ENCODE measurements around the gene AAK1.
A peak's percentile ranks its signal among the peaks of the same experiment; 100 is the strongest.

The AAK1 gene

GRCh38 chr2:69531186-69531585, 112.4 kb downstream of the AAK1 start:
- no peak for DNase-seq

- no peak for DNase-seq
Measured at GRCh38 chr2:69529480-69529879, 114.1 kb downstream of the AAK1 start.

DNA sequence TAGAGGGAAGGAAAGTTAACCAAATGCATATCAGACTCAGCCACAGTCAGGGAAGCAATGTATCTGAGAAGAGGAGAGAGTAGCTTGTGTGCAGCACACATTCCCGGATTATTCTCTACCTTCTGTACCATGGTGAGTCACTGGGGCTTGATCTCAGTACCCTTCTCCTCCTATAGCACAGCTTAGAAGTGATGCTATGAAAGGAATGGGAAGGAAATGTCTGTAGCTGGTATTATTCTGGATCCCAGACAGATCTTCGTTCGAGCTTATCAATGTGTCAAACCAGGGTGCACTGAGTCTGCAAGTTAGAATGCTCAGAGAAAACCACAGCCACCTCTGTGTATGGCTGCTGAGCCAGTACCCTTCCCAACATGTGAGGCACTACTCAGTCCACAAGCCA, 118.3 kb downstream of the AAK1 start:
- no peak for DNase-seq

DNA sequence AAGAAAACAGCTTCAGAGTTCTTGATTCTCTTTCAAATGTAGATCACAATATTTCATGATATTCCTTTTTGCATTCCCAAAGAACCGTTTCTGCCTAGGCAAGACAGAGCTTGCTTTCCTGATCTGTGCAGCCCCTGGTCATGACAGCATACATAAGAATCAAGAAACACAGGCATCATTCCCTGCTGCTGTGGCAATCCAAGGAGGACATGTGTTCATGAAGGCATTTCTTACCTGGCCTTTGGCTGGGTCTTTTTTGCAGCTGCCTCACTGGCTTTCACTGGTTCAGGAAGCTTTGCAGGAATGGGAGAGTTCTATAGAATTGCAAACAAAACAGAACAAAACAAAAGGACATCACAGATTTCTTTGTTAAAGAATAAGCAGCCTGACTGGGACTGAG, 118.7 kb downstream of the AAK1 start:
- no peak for DNase-seq

- no peak for DNase-seq
Measured at GRCh38 chr2:69521747-69522146, 121.8 kb downstream of the AAK1 start.

GRCh38 chr2:69518841-69519240, 124.7 kb downstream of the AAK1 start:
- DNase-seq, result no peak

GRCh38 chr2:69517410-69517809, 126.1 kb downstream of the AAK1 start:
- DNase-seq, result no peak

DNA sequence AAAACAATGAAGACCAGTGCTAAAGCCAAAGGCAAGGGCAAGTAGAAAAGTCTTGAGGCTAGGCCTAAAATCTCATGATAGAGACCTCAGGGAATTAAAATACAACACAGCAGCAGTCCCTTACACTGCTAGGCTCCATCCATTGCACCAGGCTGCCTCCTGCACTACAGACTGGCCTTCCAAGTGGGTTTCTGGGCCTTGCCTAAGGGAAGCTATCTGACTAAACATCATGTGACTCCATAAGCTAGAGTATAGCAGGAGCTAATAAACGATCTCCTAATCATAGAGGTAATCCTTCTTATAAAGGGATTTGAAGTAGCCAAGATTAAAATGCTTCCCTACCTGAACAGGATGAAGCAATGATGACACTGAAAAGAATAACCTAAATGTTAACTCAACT, 128.7 kb downstream of the AAK1 start:
- DNase-seq, result peak in 3 of 4 experiments; percentile 19 to 37 (median 23)

- no peak for DNase-seq
Measured at GRCh38 chr2:69514406-69514805, 129.1 kb downstream of the AAK1 start.

- DNase-seq, result no peak
Measured at GRCh38 chr2:69512446-69512845, 131.1 kb downstream of the AAK1 start.

GRCh38 chr2:69510204-69510603, 133.3 kb downstream of the AAK1 start:
- DNase-seq, result no peak

GRCh38 chr2:69509750-69510140, 133.8 kb downstream of the AAK1 start:
- DNase-seq, result no peak

DNA sequence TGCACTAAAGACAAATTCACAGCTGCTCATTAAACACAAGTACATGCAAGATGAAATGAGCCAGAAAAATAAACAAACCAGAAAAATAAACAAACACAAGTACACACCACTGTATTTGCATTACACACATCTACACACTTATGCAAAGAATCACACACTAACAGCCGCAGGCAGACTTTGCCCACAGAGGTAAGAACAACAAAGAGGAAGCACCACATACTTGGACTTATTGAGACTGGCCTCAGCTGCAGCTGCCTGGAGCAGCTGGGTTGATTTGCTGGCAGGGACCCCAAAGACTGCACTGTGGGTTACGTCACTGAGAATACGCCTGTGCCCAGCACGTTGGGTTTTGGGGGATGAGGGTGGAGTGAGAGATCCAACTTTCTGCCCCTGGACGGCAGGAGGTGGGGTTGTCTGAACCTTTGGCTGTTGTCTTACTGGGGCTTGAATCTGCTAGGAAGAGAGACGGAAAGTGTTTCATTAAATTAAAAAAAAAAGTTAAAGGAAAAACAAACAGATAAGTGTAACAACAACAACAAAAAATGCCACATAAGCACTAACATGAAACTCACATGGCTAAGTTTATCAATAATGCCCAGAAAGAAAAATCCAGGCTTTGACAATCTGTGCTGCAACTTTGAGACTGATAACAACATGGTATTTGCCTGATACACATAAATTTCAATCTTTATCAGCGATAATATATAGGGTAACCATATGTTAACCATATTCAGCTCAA, 134.4 kb downstream of the AAK1 start:
- peak in 3 of 4 experiments; percentile 11 to 31 (median 29) for DNase-seq

- peak; percentile 63 to 91 (median 78) for DNase-seq
Measured at GRCh38 chr2:69505710-69506109, 137.8 kb downstream of the AAK1 start.

- peak; percentile 10 to 60 (median 42) for DNase-seq
Measured at GRCh38 chr2:69501301-69501700, 142.2 kb downstream of the AAK1 start.

DNA sequence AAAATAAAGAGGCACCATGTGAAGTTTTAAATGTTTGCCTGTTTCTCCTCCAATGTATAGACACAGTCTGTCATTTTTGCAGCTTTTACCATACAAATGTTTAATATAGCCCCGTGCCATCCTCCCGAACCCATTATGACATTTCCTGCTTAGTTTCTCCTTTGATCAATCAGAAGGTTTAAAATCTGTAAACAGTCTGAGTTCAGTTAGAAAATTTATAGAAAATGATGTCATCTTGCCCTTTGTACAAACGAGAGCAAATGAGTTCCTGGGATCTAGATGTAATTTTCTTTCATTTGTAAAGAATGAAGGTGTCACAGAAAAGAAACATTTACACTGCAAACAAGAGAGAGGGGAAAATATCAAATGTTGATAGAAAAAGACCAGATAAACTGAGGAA, 143.6 kb downstream of the AAK1 start:
- peak in 2 of 4 experiments; percentile 16 to 25 for DNase-seq

DNA sequence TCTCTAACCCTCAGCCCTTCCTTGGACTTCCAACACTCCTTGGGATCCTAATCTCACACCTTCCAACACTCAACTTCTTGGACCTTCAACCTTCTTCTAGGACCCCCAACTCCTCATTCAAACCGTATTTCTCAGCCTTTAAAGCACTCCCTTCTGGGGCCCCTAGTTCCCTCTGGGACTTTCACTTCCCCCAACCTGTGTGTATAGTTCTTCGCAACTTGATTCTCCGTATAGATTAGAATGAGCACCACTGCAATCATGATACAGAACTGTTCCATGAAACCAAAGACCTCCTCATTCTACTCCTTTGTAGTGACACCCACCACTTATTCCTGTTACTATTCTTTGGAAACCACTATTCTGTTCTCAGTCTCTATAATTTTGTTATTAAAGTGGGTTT, 144.3 kb downstream of the AAK1 start:
- peak; percentile 23 to 59 (median 46) for DNase-seq

GRCh38 chr2:69495861-69496260, 147.7 kb downstream of the AAK1 start:
- DNase-seq, result no peak

- no peak for DNase-seq
Measured at GRCh38 chr2:69495008-69495407, 148.5 kb downstream of the AAK1 start.

- DNase-seq, result no peak
Measured at GRCh38 chr2:69494126-69494525, 149.4 kb downstream of the AAK1 start.

GRCh38 chr2:69493268-69493667, 150.3 kb downstream of the AAK1 start:
- DNase-seq, result no peak

DNA sequence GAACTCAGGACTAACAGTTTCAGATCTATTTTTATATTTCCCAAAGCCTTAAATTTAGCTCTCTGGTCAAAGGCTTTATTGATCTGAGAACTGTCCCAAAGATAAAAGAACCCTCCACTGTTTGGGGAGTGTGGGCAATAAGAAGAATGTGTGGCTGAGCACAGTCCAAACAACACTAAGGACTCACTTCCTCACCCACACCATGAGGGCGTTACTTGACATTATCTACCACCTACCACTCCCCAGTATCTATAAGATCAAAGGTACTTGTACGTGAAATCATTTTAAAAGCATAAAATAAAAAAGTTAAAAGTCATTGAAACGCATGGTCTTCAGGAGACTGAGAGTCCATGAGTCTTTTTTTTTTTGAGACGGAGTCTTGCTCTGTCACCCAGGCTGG, 151.7 kb downstream of the AAK1 start:
- no peak for DNase-seq

GRCh38 chr2:69490486-69490885, 153.1 kb downstream of the AAK1 start:
- no peak for DNase-seq

- peak in 3 of 4 experiments; percentile 27 to 53 (median 52) for DNase-seq
Measured at GRCh38 chr2:69489793-69490192, 153.7 kb downstream of the AAK1 start.

- no peak for DNase-seq
Measured at GRCh38 chr2:69483696-69484095, 159.8 kb downstream of the AAK1 start.

Data from suppressor macrophage (primary cell).